ENCODE measurements around the gene HMSD.

The HMSD gene

GRCh38 chr18:63982361-63982760 lies 33.3 kb downstream of the HMSD start:
- TF ChIP-seq CTCF (IDR thresholded peaks at IDR 0.05; ENCODE audit: low read depth, low read length), result no peak
- Histone ChIP-seq H3K9me3 (ENCODE audit: severe bottlenecking) (no peaks in the 10 kb centered on the region), H3K27me3 (ENCODE audit: insufficient read depth, low read depth, severe bottlenecking) (no peaks in the 10 kb centered on the region), H3K36me3 (no peaks in the 10 kb centered on the region), H3K4me3 (ENCODE audit: low read depth, low read length) (no peak overlapping the region), H3K27ac (no peak overlapping the region)
- DNase-seq, result no peak

DNA sequence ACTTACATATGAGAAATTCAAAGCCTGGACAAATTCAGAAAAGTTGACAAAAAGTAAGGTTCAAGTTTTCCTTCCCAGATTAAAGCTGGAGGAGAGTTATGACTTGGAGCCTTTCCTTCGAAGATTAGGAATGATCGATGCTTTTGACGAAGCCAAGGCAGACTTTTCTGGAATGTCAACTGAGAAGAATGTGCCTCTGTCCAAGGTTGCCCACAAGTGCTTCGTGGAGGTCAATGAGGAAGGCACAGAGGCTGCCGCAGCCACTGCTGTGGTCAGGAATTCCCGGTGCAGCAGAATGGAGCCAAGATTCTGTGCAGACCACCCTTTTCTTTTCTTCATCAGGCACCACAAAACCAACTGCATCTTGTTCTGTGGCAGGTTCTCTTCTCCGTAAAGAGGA lies 37.8 kb downstream of the HMSD start:
- no peak for TF ChIP-seq CTCF (IDR thresholded peaks at IDR 0.05; ENCODE audit: low read depth, low read length)
- Histone ChIP-seq H3K27ac (no peak overlapping the region), H3K4me3 (ENCODE audit: low read depth, low read length) (no peak overlapping the region), H3K27me3 (ENCODE audit: insufficient read depth, low read depth, severe bottlenecking) (no peaks in the 10 kb centered on the region), H3K9me3 (ENCODE audit: severe bottlenecking) (no peaks in the 10 kb centered on the region), H3K36me3 (no peaks in the 10 kb centered on the region)
- no peak for DNase-seq

- H3K4me3 ChIP-seq (ENCODE audit: low read depth, low read length), result no peak overlapping the region
- no peak for TF ChIP-seq CTCF (IDR thresholded peaks at IDR 0.05; ENCODE audit: low read depth, low read length)
- H3K27ac ChIP-seq, result no peak overlapping the region
- no peaks in the 10 kb centered on the region for H3K9me3 ChIP-seq (ENCODE audit: severe bottlenecking)
- no peaks in the 10 kb centered on the region for H3K27me3 ChIP-seq (ENCODE audit: insufficient read depth, low read depth, severe bottlenecking)
- no peaks in the 10 kb centered on the region for H3K36me3 ChIP-seq
- no peak for DNase-seq
Measured at GRCh38 chr18:63987743-63988142, 38.6 kb downstream of the HMSD start.

DNA sequence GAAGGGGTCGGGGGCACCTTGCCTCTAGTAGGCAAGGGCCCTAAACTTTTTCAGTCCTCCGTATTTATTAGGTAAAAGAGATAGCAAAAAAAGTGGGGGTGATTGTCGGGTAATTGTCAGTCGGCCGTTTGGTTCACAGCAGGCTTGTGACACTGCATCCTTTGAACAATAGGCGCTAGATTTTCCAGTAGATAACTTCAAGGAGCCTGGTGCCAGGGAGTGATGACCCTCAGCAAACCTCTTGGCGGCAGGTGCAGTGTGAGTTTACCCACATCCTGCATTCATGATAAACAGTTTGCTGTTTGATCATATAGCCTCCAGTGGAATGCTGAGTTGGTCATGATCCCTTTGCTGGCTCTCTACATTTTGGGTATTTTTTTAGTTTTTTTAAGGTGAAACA lies 43.6 kb downstream of the HMSD start:
- no peak overlapping the region for H3K4me3 ChIP-seq (ENCODE audit: low read depth, low read length)
- no peaks in the 10 kb centered on the region for H3K36me3 ChIP-seq
- H3K27me3 ChIP-seq (ENCODE audit: insufficient read depth, low read depth, severe bottlenecking), result no peaks in the 10 kb centered on the region
- no peak overlapping the region for H3K27ac ChIP-seq
- peaks cover 2% of the 10 kb centered on the region for H3K9me3 ChIP-seq (ENCODE audit: severe bottlenecking)
- no peak for DNase-seq
- no peak for TF ChIP-seq CTCF (IDR thresholded peaks at IDR 0.05; ENCODE audit: low read depth, low read length)

- no peaks in the 10 kb centered on the region for H3K36me3 ChIP-seq
- no peak overlapping the region for H3K27ac ChIP-seq
- peak; percentile 65 for DNase-seq
- H3K4me3 ChIP-seq (ENCODE audit: low read depth, low read length), result no peak overlapping the region
- H3K27me3 ChIP-seq (ENCODE audit: insufficient read depth, low read depth, severe bottlenecking), result no peaks in the 10 kb centered on the region
- TF ChIP-seq CTCF (IDR thresholded peaks at IDR 0.05; ENCODE audit: low read depth, low read length), result peak; percentile 91
- H3K9me3 ChIP-seq (ENCODE audit: severe bottlenecking), result peaks cover 2% of the 10 kb centered on the region
Measured at GRCh38 chr18:63994783-63995399, 45.8 kb downstream of the HMSD start.

- no peaks in the 10 kb centered on the region for H3K36me3 ChIP-seq
- H3K9me3 ChIP-seq (ENCODE audit: severe bottlenecking), result peaks cover 6% of the 10 kb centered on the region
- H3K27ac ChIP-seq, result no peak overlapping the region
- no peak for DNase-seq
- H3K27me3 ChIP-seq (ENCODE audit: insufficient read depth, low read depth, severe bottlenecking), result no peaks in the 10 kb centered on the region
- H3K4me3 ChIP-seq (ENCODE audit: low read depth, low read length), result no peak overlapping the region
- no peak for TF ChIP-seq CTCF (IDR thresholded peaks at IDR 0.05; ENCODE audit: low read depth, low read length)
Measured at GRCh38 chr18:63997041-63997440, 47.9 kb downstream of the HMSD start.
